Measurements from ENCODE around the gene SIRPB2.

- TF ChIP-seq POLR2AphosphoS5 (IDR thresholded peaks at IDR 0.05) (no peak), CTCF (IDR thresholded peaks at IDR 0.05) (no peak)
Observed at GRCh38 chr20:1526896-1527295, 35.7 kb upstream of the SIRPB2 start.
